Smooth muscle cell of the pulmonary artery (primary cell): Measurements from ENCODE around the gene RAB35. TPM values are rescaled to one million over a fixed set of nuclear protein-coding genes. Genes with fewer than 3 reads are reported as not detected.

ENCODE experiments used
- total RNA-seq: library from RNA; depleted of rRNA; stranded (reverse); fragments of >200 nt; gene quantifications from 2 replicates; pipeline ENCODE4 v1.2.3, GENCODE V29; 2014

RAB35 gene
- total RNA-seq = 26.2 and 32.1 TPM in 2 replicates

DNA sequence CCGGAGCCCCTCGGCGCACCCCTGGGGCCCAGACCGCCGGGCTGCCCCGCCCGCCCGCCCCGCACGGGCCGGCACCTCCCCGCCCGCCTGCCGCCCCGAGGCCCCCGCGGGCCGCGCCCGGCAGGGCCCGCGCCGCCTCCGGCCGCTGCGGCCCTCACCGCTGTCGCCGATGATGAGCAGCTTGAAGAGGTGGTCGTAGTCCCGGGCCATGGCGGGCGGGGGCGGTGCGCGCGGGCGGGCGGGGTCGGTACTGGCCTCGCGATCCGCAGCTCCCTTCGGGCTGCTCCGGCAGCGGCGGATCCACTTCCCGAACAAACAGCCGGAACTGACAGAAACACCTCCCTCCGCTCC is at the start of gene RAB35:
TSS of gene RAB35 (minus strand) at position 313 of the 351 bp plus-strand sequence. CDS start at position 210, 103 bp downstream.

Other genes starting within 250 kb of the RAB35 start
- 7.0 and 12.3 TPM in 2 replicates for gene CIT, start 239.4 kb downstream of the RAB35 start, total RNA-seq
- not detected in 2 replicates for gene BICDL1, start 127.5 kb downstream of the RAB35 start, total RNA-seq
- 152 and 211 TPM in 2 replicates for gene GCN1, start 78.0 kb upstream of the RAB35 start, total RNA-seq
- 1,669 and 2,485 TPM in 2 replicates for gene RPLP0, start 84.4 kb upstream of the RAB35 start, total RNA-seq
- 27.4 and 38.6 TPM in 2 replicates for gene PXN, start 149.0 kb upstream of the RAB35 start, total RNA-seq
- not detected in 2 replicates for gene RNU4-2, start 175.2 kb upstream of the RAB35 start, total RNA-seq
- gene RNU4-1, start 176.5 kb upstream of the RAB35 start, total RNA-seq = under 0.01 TPM in 1 of 2 replicates, not detected in the other
- 1.5 and 2.0 TPM in 2 replicates for gene SIRT4, start 185.6 kb upstream of the RAB35 start, total RNA-seq
- not detected in 2 replicates for gene PLA2G1B, start 211.0 kb upstream of the RAB35 start, total RNA-seq